Mesothelial cell of epicardium (in vitro differentiated cells): ENCODE measurements around the gene SUPT6H. TPM values are rescaled to one million over a fixed set of nuclear protein-coding genes. Genes with fewer than 3 reads are reported as not detected.
"Not testable (repeated sequence)": the region's sequence is repeated elsewhere in the genome, so short reads cannot be mapped to it uniquely, and the experiment has no call there.

ENCODE experiments used
- DNase-seq, 2 experiments: peaks; one replicate each; pipeline ENCODE4 v3.0.0; 2021; ENCODE audit warnings: low spot score in 2 of 2; ENCODE audit not compliant: unreplicated experiment in 2 of 2
- H3K27ac Mint-ChIP-seq: 2 replicates; pipeline ENCODE4 v1.8.0; 2021; ENCODE audit warnings: mixed read lengths
- H3K27me3 Mint-ChIP-seq: 2 replicates; pipeline ENCODE4 v1.8.0; 2021; ENCODE audit warnings: low read depth, mixed read lengths
- H3K36me3 Mint-ChIP-seq: 2 replicates; pipeline ENCODE4 v1.8.0; 2021; ENCODE audit warnings: mixed read lengths
- H3K4me1 Mint-ChIP-seq: 2 replicates; pipeline ENCODE4 v1.8.0; 2021; ENCODE audit warnings: mixed read lengths
- H3K4me3 Mint-ChIP-seq: 2 replicates; pipeline ENCODE4 v1.8.0; 2021; ENCODE audit warnings: mild to moderate bottlenecking, moderate library complexity, mixed read lengths
- H3K9me3 Mint-ChIP-seq: 2 replicates; pipeline ENCODE4 v1.8.0; 2021; ENCODE audit warnings: mixed read lengths
- CTCF ChIP-seq: fragments of 200-600 bp; sonication (generic); IDR thresholded peaks from one replicate; pipeline ENCODE4 v1.5.0; 2021; ENCODE audit warnings: antibody characterized with exemption; ENCODE audit not compliant: unreplicated experiment
- total RNA-seq: library from RNA; stranded (reverse); gene quantifications from 3 replicates; pipeline ENCODE4 v1.2.1, GENCODE V29; 2021

Gene SUPT6H
- total RNA-seq, 1 donor from 2014 or later = 91.8 TPM

- Mint-ChIP-seq H3K27ac (peak overlapping the region; percentile 100), H3K36me3 (peaks cover 20% of the 10 kb centered on the region), H3K27me3 (no peaks in the 10 kb centered on the region), H3K9me3 (no peaks in the 10 kb centered on the region), H3K4me1 (peaks cover 61% of the 10 kb centered on the region), H3K4me3 (peak overlapping the region; percentile 99)
- no peak for TF ChIP-seq CTCF
- DNase-seq = no peak
Measured at GRCh38 chr17:28719021-28719433, 57.0 kb downstream of the SUPT6H start.

- Mint-ChIP-seq H3K27me3 (no peaks in the 10 kb centered on the region), H3K9me3 (no peaks in the 10 kb centered on the region), H3K36me3 (peaks cover 14% of the 10 kb centered on the region), H3K27ac (peak overlapping the region; percentile 100), H3K4me3 (peak overlapping the region; percentile 99), H3K4me1 (peaks cover 70% of the 10 kb centered on the region)
- TF ChIP-seq CTCF = no peak
- no peak for DNase-seq
Measured at GRCh38 chr17:28720247-28720996, 58.4 kb downstream of the SUPT6H start.

DNA sequence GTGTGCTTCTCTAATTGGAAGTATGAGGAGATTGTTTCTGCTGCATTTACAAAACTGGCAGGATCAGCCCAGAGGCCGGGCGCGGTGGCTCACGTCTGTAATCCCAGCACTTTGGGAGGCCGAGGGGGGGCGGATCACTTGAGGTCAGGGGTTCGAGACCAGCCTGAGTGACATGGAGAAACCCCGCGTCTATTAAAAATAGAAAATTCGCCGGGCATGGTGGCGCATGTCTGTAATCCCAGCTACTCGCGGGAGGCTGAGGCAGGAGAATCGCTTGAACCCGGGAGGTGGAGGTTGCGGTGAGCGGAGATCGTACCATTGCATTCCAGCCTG lies 59.0 kb downstream of the SUPT6H start:
- not testable (repeated sequence) for H3K27me3 Mint-ChIP-seq
- peaks cover 70% of the 10 kb centered on the region for H3K4me1 Mint-ChIP-seq

GRCh38 chr17:28722417-28723158 lies 60.6 kb downstream of the SUPT6H start:
- H3K4me3 Mint-ChIP-seq = peak overlapping the region; percentile 99
- H3K36me3 Mint-ChIP-seq = peaks cover 13% of the 10 kb centered on the region
- H3K9me3 Mint-ChIP-seq = no peaks in the 10 kb centered on the region
- no peak for TF ChIP-seq CTCF
- DNase-seq = no peak
- no peaks in the 10 kb centered on the region for H3K27me3 Mint-ChIP-seq
- H3K27ac Mint-ChIP-seq = peak overlapping the region; percentile 34
- H3K4me1 Mint-ChIP-seq = peaks cover 68% of the 10 kb centered on the region

More for the DNA sequence above, 59.0 kb downstream of the SUPT6H start:
- H3K9me3 Mint-ChIP-seq, DNase-seq: not testable (repeated sequence)
- H3K36me3 Mint-ChIP-seq = peaks cover 13% of the 10 kb centered on the region
- H3K27ac Mint-ChIP-seq = peak overlapping the region; percentile 100
- peak overlapping the region; percentile 99 for H3K4me3 Mint-ChIP-seq

DNA sequence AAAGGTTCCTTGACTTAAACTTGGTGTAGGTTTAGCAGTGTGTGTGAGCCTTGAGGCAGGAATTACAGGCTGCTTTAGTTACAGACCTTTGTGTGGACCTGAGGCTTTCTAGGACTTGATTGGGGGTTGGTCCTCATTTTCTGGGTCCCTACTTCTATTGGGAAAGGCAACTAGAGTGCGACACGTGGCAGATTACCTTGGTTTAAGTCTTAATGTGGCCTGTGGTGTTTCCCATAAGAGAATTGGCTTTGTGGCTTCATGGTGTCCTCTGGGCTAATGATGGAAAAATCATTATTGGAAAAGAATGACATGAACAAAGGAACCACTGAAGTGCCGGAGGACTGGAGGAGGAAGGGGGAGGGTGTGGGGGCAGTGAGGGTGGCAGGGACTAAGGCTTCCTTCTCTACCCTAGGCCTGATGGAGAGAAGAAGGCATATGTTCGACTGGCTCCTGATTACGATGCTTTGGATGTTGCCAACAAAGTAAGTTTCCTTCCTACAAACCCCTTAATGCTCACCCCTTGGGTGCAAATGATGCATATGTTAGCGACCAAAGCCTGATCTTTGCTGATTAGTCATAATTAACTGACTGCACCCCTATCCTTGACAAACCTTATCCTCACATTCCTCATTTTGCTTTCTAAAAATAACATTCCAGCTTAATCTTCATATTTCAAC lies 61.3 kb downstream of the SUPT6H start:
- no peak for DNase-seq
- peaks cover 64% of the 10 kb centered on the region for H3K4me1 Mint-ChIP-seq
- peaks cover 13% of the 10 kb centered on the region for H3K36me3 Mint-ChIP-seq
- H3K27me3 Mint-ChIP-seq = no peaks in the 10 kb centered on the region
- H3K9me3 Mint-ChIP-seq = no peaks in the 10 kb centered on the region
- no peak overlapping the region for H3K4me3 Mint-ChIP-seq
- no peak overlapping the region for H3K27ac Mint-ChIP-seq
- no peak for TF ChIP-seq CTCF

GRCh38 chr17:28723836-28724499 lies 62.0 kb downstream of the SUPT6H start:
- peak overlapping the region; percentile 92 for H3K27ac Mint-ChIP-seq
- H3K9me3 Mint-ChIP-seq, DNase-seq, H3K27me3 Mint-ChIP-seq, H3K4me3 Mint-ChIP-seq: not testable (repeated sequence)
- peaks cover 13% of the 10 kb centered on the region for H3K36me3 Mint-ChIP-seq
- peaks cover 61% of the 10 kb centered on the region for H3K4me1 Mint-ChIP-seq
